ENCODE data around the gene UTF1. TPM values are rescaled to one million over a fixed set of nuclear protein-coding genes. Genes with fewer than 3 reads are reported as not detected.

UTF1 gene
- total and polyA plus RNA-seq, 9 of the 15 experiments (the other 6 are each of a cell fraction or from before 2014, with no cell fraction given), result 0.35 to 0.46 TPM; not detected in 7

DNA sequence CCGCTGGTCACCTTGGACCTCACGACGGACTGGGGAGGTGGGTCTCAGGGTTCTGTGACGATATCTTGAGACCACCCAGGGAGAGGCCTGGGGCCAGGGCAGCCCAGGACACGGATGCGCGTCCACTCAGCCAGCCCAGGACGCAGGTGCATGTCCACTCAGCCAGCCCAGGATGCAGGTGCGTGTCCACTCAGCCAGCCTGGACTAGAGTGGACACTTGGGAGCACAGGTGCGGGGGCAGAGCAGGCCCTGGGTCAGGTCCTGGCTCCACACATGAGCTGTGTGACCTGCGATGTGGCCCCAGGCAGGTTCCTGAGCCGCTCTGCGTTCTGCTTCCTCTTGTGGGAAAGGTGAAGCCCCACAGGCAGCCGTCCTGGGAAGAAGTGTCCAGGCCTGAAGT lies 47.8 kb upstream of the UTF1 start:
- ATAC-seq, result no peak
- 1% methylated on average over 9 of the region's 14 CpGs for WGBS (ENCODE audit: insufficient coverage, low coverage, missing lambda C conversion rate)
- H3K4me1 ChIP-seq (replicated peaks in 1 of 2; ENCODE audit: control insufficient read depth in 2 of 2, insufficient read depth in 2 of 2, low read length in 2 of 2), result peaks cover 0 to 13% of the 10 kb centered on the region in 2 experiments; a peak in 2 of 5 replicates
- intact Hi-C loops (cut with micrococcal nuclease) (no loop called here), in situ Hi-C loops (cut with MboI) (no loop called here)
- H3K4me3 ChIP-seq, result no peak overlapping the region
- CTCF ChIA-PET (ENCODE audit: low intra/inter-chr PET ratio), result no interaction called here
- no peaks in the 10 kb centered on the region for H3K79me2 ChIP-seq (ENCODE audit: control insufficient read depth, insufficient read depth, low read length)
- H3K4me2 ChIP-seq (ENCODE audit: insufficient read depth, low read length), result no peak overlapping the region
- H3K9me3 ChIP-seq (replicated peaks; ENCODE audit: control insufficient read depth, insufficient read depth, low read depth, low read length), result no peaks in the 10 kb centered on the region; the same call in 1 of the 2 replicates
- no peaks in the 10 kb centered on the region for H3K36me3 ChIP-seq (ENCODE audit: control insufficient read depth, insufficient read depth, low read length)
- H3K27ac ChIP-seq (ENCODE audit: extremely low read depth, low read depth, low read length), result no peak overlapping the region
- no peak overlapping the region; a peak in 1 of 4 replicates for H3K9ac ChIP-seq (ENCODE audit: insufficient read depth in 1 of 2, low read depth in 2 of 2, low read length in 2 of 2)
- no peak for DNase-seq (ENCODE audit: extremely low read depth in 1 of 4, low spot score in 3 of 4)
- FAIRE-seq, result no peak
- no peaks in the 10 kb centered on the region for H3K9me1 ChIP-seq (ENCODE audit: control insufficient read depth, insufficient read depth, low read length)
- H2AFZ ChIP-seq (ENCODE audit: low read depth, low read length), result no peak overlapping the region
- H3K27me3 ChIP-seq (ENCODE audit: control insufficient read depth in 2 of 2, insufficient read depth in 2 of 2, low read length in 2 of 2), result peaks cover under 1 to 53% of the 10 kb centered on the region in 2 experiments; a peak in 4 of 5 replicates
- POLR2A ChIA-PET, result interaction anchor here (0.6 kb wide), 1 partner anchor 18 kb away, joined by 3 read pairs; no protein-coding TSS in a partner anchor
- no TSS peak for BruUV-seq (replicated peaks)
- no peaks in the 10 kb centered on the region for H4K20me1 ChIP-seq (replicated peaks; ENCODE audit: control insufficient read depth, insufficient read depth, low read length)
- TF ChIP-seq TEAD2 (tag; IDR thresholded peaks at IDR 0.05), result no peak
- TF ChIP-seq SIX5 (IDR thresholded peaks at IDR 0.05; ENCODE audit: borderline replicate concordance in 1 of 2, insufficient read depth in 1 of 2, low read depth in 1 of 2, low read length in 2 of 2), result no peak
- TF ChIP-seq SNRNP70 (optimal IDR thresholded peaks at IDR 0.05; ENCODE audit: low read depth, low read length), result no peak
- no peak for TF ChIP-seq ESRRB (CRISPR knock-in tag; IDR thresholded peaks at IDR 0.05; ENCODE audit: borderline replicate concordance)
- TF ChIP-seq NCOR1 (IDR thresholded peaks at IDR 0.05), result no peak
- TF ChIP-seq, protein P1, sequence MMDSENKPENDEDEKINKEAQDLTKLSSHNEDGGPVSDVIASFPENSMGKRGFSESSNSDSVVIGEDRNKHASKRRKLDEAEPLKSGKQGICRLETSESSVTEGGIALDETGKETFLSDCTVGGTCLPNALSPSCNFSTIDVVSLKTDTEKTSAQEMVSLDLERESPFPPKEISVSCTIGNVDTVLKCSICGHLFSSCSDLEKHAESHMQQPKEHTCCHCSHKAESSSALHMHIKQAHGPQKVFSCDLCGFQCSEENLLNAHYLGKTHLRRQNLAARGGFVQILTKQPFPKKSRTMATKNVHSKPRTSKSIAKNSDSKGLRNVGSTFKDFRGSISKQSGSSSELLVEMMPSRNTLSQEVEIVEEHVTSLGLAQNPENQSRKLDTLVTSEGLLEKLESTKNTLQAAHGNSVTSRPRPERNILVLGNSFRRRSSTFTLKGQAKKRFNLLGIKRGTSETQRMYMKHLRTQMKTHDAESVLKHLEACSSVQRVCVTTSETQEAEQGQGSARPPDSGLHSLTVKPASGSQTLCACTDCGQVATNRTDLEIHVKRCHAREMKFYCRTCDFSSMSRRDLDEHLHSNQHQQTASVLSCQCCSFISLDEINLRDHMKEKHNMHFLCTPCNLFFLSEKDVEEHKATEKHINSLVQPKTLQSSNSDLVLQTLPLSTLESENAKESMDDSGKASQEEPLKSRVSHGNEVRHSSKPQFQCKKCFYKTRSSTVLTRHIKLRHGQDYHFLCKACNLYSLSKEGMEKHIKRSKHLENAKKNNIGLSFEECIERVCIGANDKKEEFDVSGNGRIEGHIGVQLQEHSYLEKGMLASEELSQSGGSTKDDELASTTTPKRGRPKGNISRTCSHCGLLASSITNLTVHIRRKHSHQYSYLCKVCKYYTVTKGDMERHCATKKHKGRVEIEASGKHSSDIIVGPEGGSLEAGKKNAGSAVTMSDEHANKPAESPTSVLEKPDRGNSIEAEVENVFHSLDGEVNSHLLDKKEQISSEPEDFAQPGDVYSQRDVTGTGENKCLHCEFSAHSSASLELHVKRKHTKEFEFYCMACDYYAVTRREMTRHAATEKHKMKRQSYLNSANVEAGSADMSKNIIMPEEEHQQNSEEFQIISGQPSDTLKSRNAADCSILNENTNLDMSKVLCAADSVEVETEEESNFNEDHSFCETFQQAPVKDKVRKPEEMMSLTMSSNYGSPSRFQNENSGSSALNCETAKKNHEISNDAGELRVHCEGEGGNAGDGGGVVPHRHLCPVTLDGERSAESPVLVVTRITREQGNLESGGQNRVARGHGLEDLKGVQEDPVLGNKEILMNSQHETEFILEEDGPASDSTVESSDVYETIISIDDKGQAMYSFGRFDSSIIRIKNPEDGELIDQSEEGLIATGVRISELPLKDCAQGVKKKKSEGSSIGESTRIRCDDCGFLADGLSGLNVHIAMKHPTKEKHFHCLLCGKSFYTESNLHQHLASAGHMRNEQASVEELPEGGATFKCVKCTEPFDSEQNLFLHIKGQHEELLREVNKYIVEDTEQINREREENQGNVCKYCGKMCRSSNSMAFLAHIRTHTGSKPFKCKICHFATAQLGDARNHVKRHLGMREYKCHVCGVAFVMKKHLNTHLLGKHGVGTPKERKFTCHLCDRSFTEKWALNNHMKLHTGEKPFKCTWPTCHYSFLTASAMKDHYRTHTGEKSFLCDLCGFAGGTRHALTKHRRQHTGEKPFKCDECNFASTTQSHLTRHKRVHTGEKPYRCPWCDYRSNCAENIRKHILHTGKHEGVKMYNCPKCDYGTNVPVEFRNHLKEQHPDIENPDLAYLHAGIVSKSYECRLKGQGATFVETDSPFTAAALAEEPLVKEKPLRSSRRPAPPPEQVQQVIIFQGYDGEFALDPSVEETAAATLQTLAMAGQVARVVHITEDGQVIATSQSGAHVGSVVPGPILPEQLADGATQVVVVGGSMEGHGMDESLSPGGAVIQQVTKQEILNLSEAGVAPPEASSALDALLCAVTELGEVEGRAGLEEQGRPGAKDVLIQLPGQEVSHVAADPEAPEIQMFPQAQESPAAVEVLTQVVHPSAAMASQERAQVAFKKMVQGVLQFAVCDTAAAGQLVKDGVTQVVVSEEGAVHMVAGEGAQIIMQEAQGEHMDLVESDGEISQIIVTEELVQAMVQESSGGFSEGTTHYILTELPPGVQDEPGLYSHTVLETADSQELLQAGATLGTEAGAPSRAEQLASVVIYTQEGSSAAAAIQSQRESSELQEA (IDR thresholded peaks at IDR 0.05; ENCODE audit: low read depth), result no peak
- TF ChIP-seq ZNF12 (CRISPR knock-in tag; IDR thresholded peaks at IDR 0.05), result no peak
- no peak for TF ChIP-seq SAFB (IDR thresholded peaks at IDR 0.05; ENCODE audit: borderline replicate concordance, low read depth, low read length)
- no peak for TF ChIP-seq TCF7L2 (IDR thresholded peaks at IDR 0.05; ENCODE audit: low read depth, low read length)
- TF ChIP-seq SLC30A9 (CRISPR knock-in tag; IDR thresholded peaks at IDR 0.05), result no peak
- no peak for TF ChIP-seq STAT5B (CRISPR knock-in tag; IDR thresholded peaks at IDR 0.05)
- no peak for TF ChIP-seq ZNF583 (CRISPR knock-in tag; IDR thresholded peaks at IDR 0.05)
- no peak for TF ChIP-seq KAT8 (IDR thresholded peaks at IDR 0.05; ENCODE audit: low read depth)

All from K562 (cell line).